C4-2B (cell line): ENCODE measurements around the gene MYO15A.

Experiments
- ZFX ChIP-seq: fragments of 450-650 bp; IDR thresholded peaks from 2 replicates; pipeline ENCODE4 v1.6.1; 2017
- TF ChIP-seq, protein P1 (sequence below): fragments of 450-650 bp; conservative IDR thresholded peaks from 2 replicates; pipeline ENCODE4 v1.5.1; 2017; ENCODE audit warnings: mild to moderate bottlenecking

DNA sequence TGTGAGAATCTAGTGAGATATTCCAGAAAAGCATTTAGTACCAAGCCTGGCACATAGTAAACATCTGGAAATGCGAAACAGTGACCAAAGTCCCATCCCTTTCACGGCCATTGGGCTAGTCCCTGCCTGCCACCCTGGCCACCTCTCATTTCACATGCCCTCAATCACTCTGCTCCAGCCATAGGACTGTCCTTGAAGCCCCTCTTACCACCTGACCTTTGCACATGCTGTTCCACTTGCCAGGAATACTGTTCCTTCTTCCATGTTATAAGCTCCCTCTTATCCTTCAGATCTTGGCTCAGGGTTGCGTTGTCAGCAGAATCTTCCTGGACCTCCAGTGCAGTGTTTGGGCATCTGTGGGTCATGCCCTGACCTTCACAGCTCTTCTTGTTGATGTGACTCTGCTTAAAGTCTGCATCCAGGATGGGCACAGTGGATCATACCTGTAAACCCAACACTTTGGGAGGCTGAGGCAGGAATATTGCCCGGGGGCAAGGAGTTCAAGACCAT lies 2.1 kb downstream of the MYO15A start:
- TF ChIP-seq, protein P1, sequence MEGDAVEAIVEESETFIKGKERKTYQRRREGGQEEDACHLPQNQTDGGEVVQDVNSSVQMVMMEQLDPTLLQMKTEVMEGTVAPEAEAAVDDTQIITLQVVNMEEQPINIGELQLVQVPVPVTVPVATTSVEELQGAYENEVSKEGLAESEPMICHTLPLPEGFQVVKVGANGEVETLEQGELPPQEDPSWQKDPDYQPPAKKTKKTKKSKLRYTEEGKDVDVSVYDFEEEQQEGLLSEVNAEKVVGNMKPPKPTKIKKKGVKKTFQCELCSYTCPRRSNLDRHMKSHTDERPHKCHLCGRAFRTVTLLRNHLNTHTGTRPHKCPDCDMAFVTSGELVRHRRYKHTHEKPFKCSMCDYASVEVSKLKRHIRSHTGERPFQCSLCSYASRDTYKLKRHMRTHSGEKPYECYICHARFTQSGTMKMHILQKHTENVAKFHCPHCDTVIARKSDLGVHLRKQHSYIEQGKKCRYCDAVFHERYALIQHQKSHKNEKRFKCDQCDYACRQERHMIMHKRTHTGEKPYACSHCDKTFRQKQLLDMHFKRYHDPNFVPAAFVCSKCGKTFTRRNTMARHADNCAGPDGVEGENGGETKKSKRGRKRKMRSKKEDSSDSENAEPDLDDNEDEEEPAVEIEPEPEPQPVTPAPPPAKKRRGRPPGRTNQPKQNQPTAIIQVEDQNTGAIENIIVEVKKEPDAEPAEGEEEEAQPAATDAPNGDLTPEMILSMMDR: no peak
- TF ChIP-seq ZFX: no peak
